Stomach (tissue), 4 donors: ENCODE results near the gene HNRNPM.

Source experiments
- POLR2A ChIP-seq, 4 donors: fragments of 450-650 bp; IDR thresholded peaks; one replicate each; pipeline ENCODE4 v1.6.1; 2016; ENCODE audit warnings: antibody characterized with exemption in 4 of 4, control low read depth in 2 of 4, mild to moderate bottlenecking in 1 of 4, moderate library complexity in 1 of 4
- TF ChIP-seq, protein P1 (sequence below), 7 experiments: fragments of 450-650 bp in 4 of 7; fragments of 200-600 bp in 3 of 7; sonication (generic) in 3 of 7; IDR thresholded peaks; one replicate each; pipeline ENCODE4 v1.5.1; 2016 to 2019; ENCODE audit warnings: antibody characterized with exemption in 7 of 7, control low read depth in 2 of 7, mild to moderate bottlenecking in 1 of 7

DNA sequence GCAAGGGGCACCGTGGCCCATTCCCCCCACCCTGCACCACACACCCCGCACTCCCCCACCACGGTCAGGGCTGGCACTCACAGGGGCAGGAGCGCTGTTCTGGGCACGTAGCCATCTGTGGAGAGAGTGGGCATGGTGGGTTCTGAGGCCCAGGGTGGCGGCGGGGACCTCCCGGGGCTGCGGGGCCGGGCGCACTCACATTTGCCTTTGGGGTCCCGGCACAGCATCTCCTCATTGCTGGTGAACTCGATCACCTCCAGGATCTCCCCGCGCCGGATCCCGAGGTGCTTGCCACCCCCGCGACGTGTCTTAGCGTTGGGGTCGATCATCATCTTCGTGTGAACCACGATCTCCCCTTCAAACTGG lies 45.6 kb downstream of the HNRNPM start:
- TF ChIP-seq, protein P1, sequence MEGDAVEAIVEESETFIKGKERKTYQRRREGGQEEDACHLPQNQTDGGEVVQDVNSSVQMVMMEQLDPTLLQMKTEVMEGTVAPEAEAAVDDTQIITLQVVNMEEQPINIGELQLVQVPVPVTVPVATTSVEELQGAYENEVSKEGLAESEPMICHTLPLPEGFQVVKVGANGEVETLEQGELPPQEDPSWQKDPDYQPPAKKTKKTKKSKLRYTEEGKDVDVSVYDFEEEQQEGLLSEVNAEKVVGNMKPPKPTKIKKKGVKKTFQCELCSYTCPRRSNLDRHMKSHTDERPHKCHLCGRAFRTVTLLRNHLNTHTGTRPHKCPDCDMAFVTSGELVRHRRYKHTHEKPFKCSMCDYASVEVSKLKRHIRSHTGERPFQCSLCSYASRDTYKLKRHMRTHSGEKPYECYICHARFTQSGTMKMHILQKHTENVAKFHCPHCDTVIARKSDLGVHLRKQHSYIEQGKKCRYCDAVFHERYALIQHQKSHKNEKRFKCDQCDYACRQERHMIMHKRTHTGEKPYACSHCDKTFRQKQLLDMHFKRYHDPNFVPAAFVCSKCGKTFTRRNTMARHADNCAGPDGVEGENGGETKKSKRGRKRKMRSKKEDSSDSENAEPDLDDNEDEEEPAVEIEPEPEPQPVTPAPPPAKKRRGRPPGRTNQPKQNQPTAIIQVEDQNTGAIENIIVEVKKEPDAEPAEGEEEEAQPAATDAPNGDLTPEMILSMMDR (IDR thresholded peaks at IDR 0.05), result no peak
- TF ChIP-seq POLR2A (IDR thresholded peaks at IDR 0.05), result no peak
